Motor neuron (in vitro differentiated cells): ENCODE results near the gene APEH. TPM values are rescaled to one million over a fixed set of nuclear protein-coding genes. Genes with fewer than 3 reads are reported as not detected.

ENCODE experiments used
- ATAC-seq, 8 experiments: fragments of 200-7000 bp; cut with Tn5 transposase; replicated peaks in 6 of 8; 2 replicates each; pipeline ENCODE4 v1.8.0; 2021; ENCODE audit warnings: mild to moderate bottlenecking in 8 of 8, moderate library complexity in 8 of 8
- H3K27ac ChIP-seq, 2 donors: fragments of 250-450 bp; sonication (Bioruptor Pico); 2 replicates each; pipeline ENCODE4 v1.9.0; 2021; ENCODE audit warnings: antibody characterized with exemption in 2 of 2, mild to moderate bottlenecking in 2 of 2, moderate library complexity in 1 of 2
- H3K4me1 ChIP-seq, 2 donors: fragments of 250-450 bp; sonication (Bioruptor Pico); replicated peaks in 1 of 2; 2 replicates each; pipeline ENCODE4 v1.6.1; 2021; ENCODE audit warnings: antibody characterized with exemption in 2 of 2, mild to moderate bottlenecking in 2 of 2, moderate library complexity in 1 of 2
- H3K4me3 ChIP-seq, 5 donors: fragments of 250-450 bp; sonication (Bioruptor Pico); 2 replicates each; pipeline ENCODE4 v1.9.0; 2021; ENCODE audit warnings: antibody characterized with exemption in 5 of 5, mild to moderate bottlenecking in 5 of 5, moderate library complexity in 4 of 5
- WGBS, 10 experiments: fragments of 450-650 bp; shearing (Covaris generic); methylation state at CpG; one replicate each; pipeline ENCODE4 v1.0.0; 2022; 5-methylcytosine and 5-hydroxymethylcytosine counted together
- in situ Hi-C, 9 experiments: fragments of 400-800 bp; cut with MboI; loops; one replicate each; pipeline ENCODE4 v1.15.0; 2021; ENCODE audit warnings: low sequenced_read_pairs in 9 of 9, low pct_unique_long_range_greater_than_20kb in 2 of 9; ENCODE audit not compliant: unreplicated experiment in 9 of 9
- total RNA-seq, 8 experiments: library from RNA; unstranded; fragments of 300-600 nt; gene quantifications; 2 replicates each; pipeline versions ENCODE4 v1.2.3 to v1.2.4, GENCODE V29; 2022

Gene APEH
- total RNA-seq = 100 to 1,000 TPM in 3 of 8 experiments, 10 to 100 TPM in 5; 52.8 to 143 (median 75.2) TPM

GRCh38 chr3:49673715-49674496 lies at the start of gene APEH:
Gene APEH, plus strand, starts transcription at chr3:49674351. Its CDS starts 51 bp downstream, at chr3:49674402.
- H3K27ac ChIP-seq = peak within 1 kb of the TSS; percentile 92 to 94
- in situ Hi-C loops = loop anchor here in 2 of 9 experiments (10.0 kb wide), 1 partner anchor 129 kb away; no protein-coding TSS in a partner anchor

GRCh38 chr3:49625071-49625470 lies 49.1 kb upstream of the APEH start:
- no peak overlapping the region for H3K27ac ChIP-seq
- WGBS, 10 experiments = 70 to 100% (median 100%) methylated on average over 3 to 6 of the region's 13 CpGs; no CpG with 5 or more reads in 5 of the 10 experiments
- ATAC-seq = no peak
- no peak overlapping the region for H3K4me3 ChIP-seq
- H3K4me1 ChIP-seq = no peaks in the 10 kb centered on the region
- in situ Hi-C loops = no loop called here

More at GRCh38 chr3:49673715-49674496, at the start of gene APEH:
- WGBS, 10 experiments = 0% methylated on average over 4 to 5 of the region's 71 CpGs; no CpG with 5 or more reads in 8 of the 10 experiments
- peak within 1 kb of the TSS; percentile 60 to 95 (median 82) for H3K4me3 ChIP-seq
- H3K4me1 ChIP-seq = peaks cover 6 to 7% of the 10 kb centered on the region in 2 donors
- peak; percentile 87 to 92 (median 88) for ATAC-seq

GRCh38 chr3:49626101-49626581 lies 48.0 kb upstream of the APEH start:
- ATAC-seq = no peak

GRCh38 chr3:49626796-49627195 lies 47.4 kb upstream of the APEH start:
- in situ Hi-C loops = no loop called here
- no peak for ATAC-seq
- Histone ChIP-seq H3K4me1 (no peaks in the 10 kb centered on the region), H3K4me3 (no peak overlapping the region), H3K27ac (no peak overlapping the region)
- WGBS, 10 experiments = 100% methylated on average over 1 of the region's 1 CpG; no CpG with 5 or more reads in 9 of the 10 experiments

More at GRCh38 chr3:49626101-49626581, 48.0 kb upstream of the APEH start:
- 0 to 83% (median 53%) methylated on average over 1 to 4 of the region's 8 CpGs; no CpG with 5 or more reads in 2 of the 10 experiments for WGBS, 10 experiments
- in situ Hi-C loops = no loop called here
- Histone ChIP-seq H3K4me3 (no peak overlapping the region), H3K4me1 (no peaks in the 10 kb centered on the region), H3K27ac (no peak overlapping the region)

GRCh38 chr3:49627634-49628033 lies 46.5 kb upstream of the APEH start:
- in situ Hi-C loops = no loop called here
- no peak overlapping the region for H3K4me3 ChIP-seq
- ATAC-seq = peak in 1 of 8 experiments; percentile 38
- H3K27ac ChIP-seq = no peak overlapping the region
- WGBS, 10 experiments = 43 to 100% (median 90%) methylated on average over 1 to 5 of the region's 5 CpGs; no CpG with 5 or more reads in 4 of the 10 experiments
- no peaks in the 10 kb centered on the region for H3K4me1 ChIP-seq

- Histone ChIP-seq H3K27ac (no peak overlapping the region), H3K4me1 (no peaks in the 10 kb centered on the region), H3K4me3 (no peak overlapping the region)
- in situ Hi-C loops = no loop called here
- WGBS, 10 experiments = 63 to 94% (median 80%) methylated on average over 1 to 2 of the region's 2 CpGs; no CpG with 5 or more reads in 5 of the 10 experiments
- no peak for ATAC-seq
Measured at GRCh38 chr3:49628249-49628648, 45.9 kb upstream of the APEH start.

GRCh38 chr3:49629451-49629850 lies 44.7 kb upstream of the APEH start:
- Histone ChIP-seq H3K4me1 (no peaks in the 10 kb centered on the region), H3K4me3 (no peak overlapping the region), H3K27ac (no peak overlapping the region)
- ATAC-seq = no peak
- in situ Hi-C loops = no loop called here
- 100% methylated on average over 2 of the region's 4 CpGs; no CpG with 5 or more reads in 9 of the 10 experiments for WGBS, 10 experiments

GRCh38 chr3:49629866-49630265 lies 44.3 kb upstream of the APEH start:
- Histone ChIP-seq H3K4me1 (no peaks in the 10 kb centered on the region), H3K4me3 (no peak overlapping the region), H3K27ac (no peak overlapping the region)
- in situ Hi-C loops = no loop called here
- WGBS, 10 experiments = 40 to 100% (median 90%) methylated on average over 1 to 3 of the region's 6 CpGs; no CpG with 5 or more reads in 6 of the 10 experiments
- no peak for ATAC-seq

- Histone ChIP-seq H3K4me3 (no peak overlapping the region), H3K27ac (no peak overlapping the region), H3K4me1 (no peaks in the 10 kb centered on the region)
- ATAC-seq = no peak
- in situ Hi-C loops = no loop called here
- WGBS, 10 experiments = 80 to 100% (median 100%) methylated on average over 1 of the region's 1 CpG; no CpG with 5 or more reads in 5 of the 10 experiments
Measured at GRCh38 chr3:49630784-49631183, 43.4 kb upstream of the APEH start.

GRCh38 chr3:49634736-49635135 lies 39.4 kb upstream of the APEH start:
- H3K4me1 ChIP-seq = no peaks in the 10 kb centered on the region
- 60 to 80% methylated on average over 2 to 3 of the region's 3 CpGs; no CpG with 5 or more reads in 8 of the 10 experiments for WGBS, 10 experiments
- no peak overlapping the region for H3K4me3 ChIP-seq
- H3K27ac ChIP-seq = no peak overlapping the region
- ATAC-seq = no peak
- in situ Hi-C loops = no loop called here

GRCh38 chr3:49636883-49637609 lies 37.1 kb upstream of the APEH start:
- in situ Hi-C loops = no loop called here
- no peaks in the 10 kb centered on the region for H3K4me1 ChIP-seq
- no peak overlapping the region for H3K27ac ChIP-seq
- ATAC-seq = peak in 2 of 8 experiments; percentile 2 to 21
- WGBS, 10 experiments = 20 to 80% (median 69%) methylated on average over 1 to 5 of the region's 7 CpGs; no CpG with 5 or more reads in 5 of the 10 experiments
- H3K4me3 ChIP-seq = no peak overlapping the region

GRCh38 chr3:49638445-49638844 lies 35.7 kb upstream of the APEH start:
- H3K27ac ChIP-seq = no peak overlapping the region
- 60 to 70% methylated on average over 2 to 6 of the region's 8 CpGs; no CpG with 5 or more reads in 8 of the 10 experiments for WGBS, 10 experiments
- ATAC-seq = peak; percentile 22 to 99 (median 71)
- H3K4me1 ChIP-seq = no peaks in the 10 kb centered on the region
- in situ Hi-C loops = no loop called here
- no peak overlapping the region for H3K4me3 ChIP-seq

- H3K4me1 ChIP-seq = no peaks in the 10 kb centered on the region
- no peak for ATAC-seq
- no peak overlapping the region for H3K27ac ChIP-seq
- WGBS, 10 experiments = 40 to 94% (median 80%) methylated on average over 1 to 2 of the region's 2 CpGs; no CpG with 5 or more reads in 4 of the 10 experiments
- in situ Hi-C loops = no loop called here
- no peak overlapping the region for H3K4me3 ChIP-seq
Measured at GRCh38 chr3:49639551-49639950, 34.6 kb upstream of the APEH start.
